GM12873 (cell line): ENCODE results near the gene GID8.

Experiments
- CTCF ChIP-seq: IDR thresholded peaks from 2 replicates; pipeline ENCODE4 v1.5.1; 2012; ENCODE audit warnings: low read depth, mild to moderate bottlenecking, moderate library complexity, low read length, control low read depth; ENCODE audit not compliant: insufficient read depth; ENCODE audit errors: missing control alignments

Gene GID8

GRCh38 chr20:62938105-62938888 lies at the start of gene GID8:
Gene GID8 (plus strand): TSS chr20:62938147. CDS start chr20:62941503, 3,356 bp downstream.
- TF ChIP-seq CTCF, result no peak

DNA sequence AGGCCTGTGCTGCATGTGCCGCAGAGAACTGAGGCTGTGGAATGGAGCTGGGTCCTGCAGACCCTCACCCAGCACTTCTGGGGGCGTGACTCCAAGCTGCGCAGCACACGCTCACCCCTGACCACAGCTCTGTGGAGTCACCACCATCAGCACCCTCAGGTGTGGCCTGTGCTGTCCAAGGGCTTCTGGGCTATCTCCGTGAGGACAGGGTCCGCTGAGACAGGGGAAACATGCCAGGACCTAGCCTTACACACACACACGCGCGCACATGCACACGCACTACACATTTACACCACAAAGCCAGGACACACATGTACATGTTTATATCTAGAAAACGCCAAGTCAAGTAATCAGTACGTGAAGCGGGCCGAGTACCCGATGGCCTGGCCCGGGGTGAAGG lies 49.5 kb upstream of the GID8 start:
- no peak for TF ChIP-seq CTCF

GRCh38 chr20:62888910-62889309 lies 49.0 kb upstream of the GID8 start:
- TF ChIP-seq CTCF, result no peak

DNA sequence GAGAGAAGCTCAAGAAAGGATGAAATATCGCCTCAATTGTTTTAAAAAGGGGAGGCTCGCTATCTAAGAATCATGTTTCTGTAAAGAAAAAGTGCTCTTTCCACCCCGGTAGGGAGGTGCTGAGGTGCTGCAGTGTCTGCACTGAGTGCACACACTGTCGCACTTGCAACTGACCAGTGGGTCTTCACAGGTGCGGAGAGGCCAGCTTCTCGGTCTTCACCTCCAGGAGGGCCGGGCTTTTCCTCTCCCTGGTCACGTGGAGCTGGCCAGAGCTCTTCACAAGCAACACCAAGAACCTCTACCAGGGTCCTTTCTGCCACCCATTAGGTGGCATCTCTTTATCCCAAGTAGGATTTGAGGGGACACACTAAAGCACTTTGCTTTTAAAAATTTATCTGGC lies 48.5 kb upstream of the GID8 start:
- TF ChIP-seq CTCF, result no peak

GRCh38 chr20:62889871-62890270 lies 48.1 kb upstream of the GID8 start:
- TF ChIP-seq CTCF, result no peak

- TF ChIP-seq CTCF, result no peak
Observed at GRCh38 chr20:62890444-62890843, 47.5 kb upstream of the GID8 start.

- TF ChIP-seq CTCF, result no peak
Observed at GRCh38 chr20:62891111-62891510, 46.8 kb upstream of the GID8 start.
